Esophagus squamous epithelium (tissue), 5 donors: ENCODE measurements around the gene CCNK. TPM values are rescaled to one million over a fixed set of nuclear protein-coding genes. Genes with fewer than 3 reads are reported as not detected.

ENCODE experiments used
- DNase-seq: peaks from one replicate; lab custom pipeline; 2025; lab: John Stamatoyannopoulos, UW
- H3K27ac ChIP-seq, 4 donors: fragments of 200-600 bp; sonication (generic); one replicate each; pipeline ENCODE4 v1.5.1; 2016 to 2019; ENCODE audit warnings: mild to moderate bottlenecking in 1 of 4
- H3K27me3 ChIP-seq, 4 donors: fragments of 200-600 bp; sonication (generic); 1 replicate in 3 of 4; 2 replicates in 1 of 4; pipeline versions ENCODE4 v1.5.1 to v1.6.0; 2017 to 2021; ENCODE audit warnings: antibody characterized with exemption in 1 of 4
- H3K36me3 ChIP-seq, 3 donors: fragments of 200-600 bp; sonication (generic); one replicate each; pipeline ENCODE4 v1.5.1; 2016 to 2019
- H3K4me1 ChIP-seq, 3 donors: fragments of 200-600 bp; sonication (generic); one replicate each; pipeline ENCODE4 v1.5.1; 2017 to 2019
- H3K4me3 ChIP-seq, 4 donors: fragments of 200-600 bp; sonication (generic); 1 replicate in 3 of 4; 2 replicates in 1 of 4; pipeline ENCODE4 v1.5.1; 2016 to 2019; ENCODE audit warnings: mild to moderate bottlenecking in 2 of 4, moderate library complexity in 1 of 4
- H3K9me3 ChIP-seq, 3 donors: fragments of 200-600 bp; sonication (generic); one replicate each; pipeline ENCODE4 v1.5.1; 2016 to 2019
- POLR2A ChIP-seq, 4 donors: fragments of 450-650 bp; IDR thresholded peaks; one replicate each; pipeline ENCODE4 v1.6.1; 2017; ENCODE audit warnings: antibody characterized with exemption in 4 of 4, mild to moderate bottlenecking in 4 of 4, moderate library complexity in 3 of 4
- WGBS, 2 donors: methylation state at CpG; one replicate each; pipeline ENCODE4 v1.1.5; 2018; 5-methylcytosine and 5-hydroxymethylcytosine counted together
- intact Hi-C: fragments of 100-400 bp; cut with DNase I; formaldehyde crosslinking; loops from one replicate; pipeline ENCODE4 v1.15.0; 2022
- total RNA-seq, 4 donors: library from RNA; depleted of rRNA; stranded (reverse); fragments of >200 nt; gene quantifications; one replicate each; pipeline ENCODE4 v1.1.0, GENCODE V29; 2016
- TF ChIP-seq, protein P1 (sequence below), 6 experiments: fragments of 450-650 bp in 4 of 6; fragments of 200-600 bp in 2 of 6; sonication (generic) in 2 of 6; IDR thresholded peaks; one replicate each; pipeline ENCODE4 v1.5.1; 2016 to 2019; ENCODE audit warnings: antibody characterized with exemption in 6 of 6, mild to moderate bottlenecking in 4 of 6, moderate library complexity in 4 of 6
- donor health status: DM: yes; HTN: yes; CAD: no.

The CCNK gene
- total RNA-seq, 4 donors from 2014 or later, result 13.4 to 39.9 (median 29.5) TPM

DNA sequence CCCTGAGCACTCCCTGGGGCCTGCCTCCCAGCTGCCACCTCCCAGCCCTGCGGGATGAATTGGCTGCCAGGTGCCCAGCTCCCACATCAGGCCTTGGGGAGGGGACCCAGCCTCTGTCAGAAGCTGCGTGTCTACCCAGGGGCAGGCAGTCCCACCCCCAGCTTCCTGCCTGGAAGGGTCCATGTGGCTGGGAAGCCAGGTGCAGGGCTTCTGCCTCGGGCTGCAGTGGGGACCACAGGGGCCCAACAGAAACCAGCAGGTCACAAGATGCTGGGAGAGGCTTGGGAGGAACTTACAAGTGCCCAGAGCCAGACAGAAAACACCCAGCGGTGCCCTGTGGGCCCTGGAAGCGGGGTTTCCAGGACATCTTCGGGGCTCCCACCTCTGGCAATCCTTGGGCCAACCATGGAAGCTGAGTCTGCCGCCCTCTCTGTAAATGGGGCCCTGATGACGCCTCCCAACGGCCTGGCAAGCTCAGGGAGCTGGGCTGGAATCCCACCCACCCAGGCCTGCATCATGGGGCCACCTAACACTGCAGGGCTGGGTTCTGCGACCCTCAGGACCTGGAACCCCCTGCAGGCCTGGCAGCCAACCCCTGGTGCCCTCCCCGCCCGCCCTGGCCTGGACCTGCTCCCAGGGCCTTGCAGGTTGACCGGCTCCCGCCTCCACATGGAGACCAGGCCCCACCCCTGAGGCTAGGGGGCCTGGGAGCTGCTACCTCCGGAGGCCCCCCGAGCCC, 36.6 kb downstream of the CCNK start:
- H3K27me3 ChIP-seq, result no peaks in the 10 kb centered on the region
- H3K27ac ChIP-seq, result no peak overlapping the region
- H3K36me3 ChIP-seq, result peaks cover 0 to 64% (median 4%) of the 10 kb centered on the region in 3 donors
- H3K4me3 ChIP-seq, result no peak overlapping the region
- TF ChIP-seq, protein P1, sequence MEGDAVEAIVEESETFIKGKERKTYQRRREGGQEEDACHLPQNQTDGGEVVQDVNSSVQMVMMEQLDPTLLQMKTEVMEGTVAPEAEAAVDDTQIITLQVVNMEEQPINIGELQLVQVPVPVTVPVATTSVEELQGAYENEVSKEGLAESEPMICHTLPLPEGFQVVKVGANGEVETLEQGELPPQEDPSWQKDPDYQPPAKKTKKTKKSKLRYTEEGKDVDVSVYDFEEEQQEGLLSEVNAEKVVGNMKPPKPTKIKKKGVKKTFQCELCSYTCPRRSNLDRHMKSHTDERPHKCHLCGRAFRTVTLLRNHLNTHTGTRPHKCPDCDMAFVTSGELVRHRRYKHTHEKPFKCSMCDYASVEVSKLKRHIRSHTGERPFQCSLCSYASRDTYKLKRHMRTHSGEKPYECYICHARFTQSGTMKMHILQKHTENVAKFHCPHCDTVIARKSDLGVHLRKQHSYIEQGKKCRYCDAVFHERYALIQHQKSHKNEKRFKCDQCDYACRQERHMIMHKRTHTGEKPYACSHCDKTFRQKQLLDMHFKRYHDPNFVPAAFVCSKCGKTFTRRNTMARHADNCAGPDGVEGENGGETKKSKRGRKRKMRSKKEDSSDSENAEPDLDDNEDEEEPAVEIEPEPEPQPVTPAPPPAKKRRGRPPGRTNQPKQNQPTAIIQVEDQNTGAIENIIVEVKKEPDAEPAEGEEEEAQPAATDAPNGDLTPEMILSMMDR (IDR thresholded peaks at IDR 0.05), result no peak
- no peak for TF ChIP-seq POLR2A (IDR thresholded peaks at IDR 0.05)
- no peaks in the 10 kb centered on the region for H3K9me3 ChIP-seq
- DNase-seq, result no peak
- peaks cover 2 to 21% (median 4%) of the 10 kb centered on the region in 3 donors for H3K4me1 ChIP-seq
- intact Hi-C loops, result loop anchor here (2.0 kb wide), 1 partner anchor 111 kb away; no protein-coding TSS in a partner anchor
- WGBS, 2 donors, result 75% methylated on average over 4 of the region's 16 CpGs; no CpG with 5 or more reads in 1 of the 2 donors

DNA sequence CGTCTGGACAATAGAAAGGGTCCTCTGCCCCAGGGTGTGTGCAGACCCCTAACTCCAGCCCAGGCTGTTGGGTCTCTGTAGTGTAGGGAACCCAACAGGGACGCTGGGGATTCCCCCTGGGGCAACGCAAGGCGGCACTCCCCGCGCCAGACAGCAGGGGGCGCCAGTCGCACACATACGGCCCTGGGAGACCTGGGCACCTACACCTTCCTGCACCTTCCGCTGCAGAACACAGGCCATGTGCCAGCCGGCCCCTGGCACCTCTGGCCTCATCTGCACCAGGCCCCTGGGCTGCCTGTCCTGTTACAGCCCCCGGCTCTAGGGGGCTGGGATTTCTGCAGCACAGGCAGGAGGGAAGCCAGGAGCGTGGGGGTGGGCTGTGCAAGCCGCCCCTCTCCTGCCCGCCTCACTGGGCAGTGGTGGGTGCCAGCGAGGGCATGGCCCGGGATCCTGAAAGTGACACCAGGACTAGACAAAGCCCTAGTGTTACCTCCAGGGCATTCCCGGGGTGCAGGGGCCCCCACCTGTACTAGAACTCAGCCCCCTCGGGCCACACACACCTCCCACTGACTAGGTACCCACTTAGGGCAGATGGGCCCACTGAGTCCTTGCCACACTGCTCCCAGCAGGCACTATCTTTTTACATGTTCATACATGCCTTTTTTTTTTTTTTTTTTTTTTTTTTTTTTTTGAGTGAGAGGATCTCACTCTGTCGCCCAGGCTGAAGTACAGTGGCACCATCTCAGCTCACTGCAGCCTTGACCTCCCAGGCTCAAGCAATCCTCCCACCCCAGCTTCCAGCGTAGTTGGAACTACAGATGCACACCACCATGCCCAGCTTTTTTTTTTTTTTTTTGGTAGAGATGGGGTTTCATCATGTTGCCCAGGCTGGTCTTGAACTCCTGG, 37.5 kb downstream of the CCNK start:
- WGBS, 2 donors, result 54 to 79% methylated on average over 5 to 11 of the region's 21 CpGs
- H3K27ac ChIP-seq, result no peak overlapping the region
- peaks cover 0 to 55% (median 4%) of the 10 kb centered on the region in 3 donors for H3K36me3 ChIP-seq
- DNase-seq, result no peak
- no peaks in the 10 kb centered on the region for H3K9me3 ChIP-seq
- no peak overlapping the region for H3K4me3 ChIP-seq
- intact Hi-C loops, result loop anchor here (2.0 kb wide), 1 partner anchor 110 kb away; no protein-coding TSS in a partner anchor
- peaks cover 8 to 30% (median 10%) of the 10 kb centered on the region in 3 donors for H3K4me1 ChIP-seq
- TF ChIP-seq, protein P1 (IDR thresholded peaks at IDR 0.05), result peak; percentile 93 to 99 (median 96)
- TF ChIP-seq POLR2A (IDR thresholded peaks at IDR 0.05), result no peak
- H3K27me3 ChIP-seq, result no peaks in the 10 kb centered on the region

- intact Hi-C loops, result loop anchor here (2.0 kb wide), 1 partner anchor 109 kb away; no protein-coding TSS in a partner anchor
- Histone ChIP-seq H3K27me3 (no peaks in the 10 kb centered on the region), H3K27ac (no peak overlapping the region), H3K36me3 (peaks cover 0 to 48% (median 4%) of the 10 kb centered on the region in 3 donors), H3K4me1 (peaks cover 12 to 37% (median 12%) of the 10 kb centered on the region in 3 donors), H3K4me3 (no peak overlapping the region), H3K9me3 (no peaks in the 10 kb centered on the region)
- WGBS, 2 donors, result 76 to 87% methylated on average over 5 to 7 of the region's 8 CpGs
- TF ChIP-seq, protein P1 (IDR thresholded peaks at IDR 0.05), result no peak
- TF ChIP-seq POLR2A (IDR thresholded peaks at IDR 0.05), result no peak
- no peak for DNase-seq
These were observed 38.2 kb downstream of the CCNK start for GRCh38 chr14:99519347-99519881.

GRCh38 chr14:99519931-99520421, 38.8 kb downstream of the CCNK start:
- Histone ChIP-seq H3K4me3 (no peak overlapping the region), H3K36me3 (peaks cover 0 to 42% (median 0%) of the 10 kb centered on the region in 3 donors), H3K9me3 (no peaks in the 10 kb centered on the region), H3K27me3 (no peaks in the 10 kb centered on the region), H3K4me1 (peaks cover 14 to 43% (median 15%) of the 10 kb centered on the region in 3 donors), H3K27ac (peak overlapping the region in 1 of 4 donors; percentile 14)
- TF ChIP-seq, protein P1 (IDR thresholded peaks at IDR 0.05), result no peak
- no peak for TF ChIP-seq POLR2A (IDR thresholded peaks at IDR 0.05)
- DNase-seq, result no peak
- 83 to 85% methylated on average over 1 to 4 of the region's 6 CpGs for WGBS, 2 donors
- intact Hi-C loops, result loop anchor here (2.0 kb wide), 1 partner anchor 109 kb away; no protein-coding TSS in a partner anchor
